Measurements from ENCODE around the gene MPST.

Gene MPST

DNA sequence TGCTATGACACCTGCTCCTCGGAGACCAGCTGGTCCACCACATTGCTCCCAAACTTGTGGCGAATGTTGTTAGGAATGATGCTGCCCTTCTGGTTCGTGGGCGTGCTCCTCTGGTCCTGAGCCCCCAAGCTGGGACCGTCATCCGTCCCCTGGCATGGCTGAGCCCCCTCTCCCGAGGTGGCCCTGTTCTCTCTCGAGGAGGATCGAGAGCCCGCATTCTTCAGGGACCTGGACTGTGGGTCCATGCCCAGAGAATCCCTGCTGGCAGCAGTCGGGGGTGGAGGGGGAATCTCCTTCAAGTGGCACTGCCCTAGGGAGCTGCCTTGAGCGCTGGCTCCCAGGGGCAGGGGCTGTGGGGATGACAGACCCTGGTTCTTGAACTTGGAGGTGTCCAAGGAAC, 17.7 kb upstream of the MPST start:
- no peak for DNase-seq

DNA sequence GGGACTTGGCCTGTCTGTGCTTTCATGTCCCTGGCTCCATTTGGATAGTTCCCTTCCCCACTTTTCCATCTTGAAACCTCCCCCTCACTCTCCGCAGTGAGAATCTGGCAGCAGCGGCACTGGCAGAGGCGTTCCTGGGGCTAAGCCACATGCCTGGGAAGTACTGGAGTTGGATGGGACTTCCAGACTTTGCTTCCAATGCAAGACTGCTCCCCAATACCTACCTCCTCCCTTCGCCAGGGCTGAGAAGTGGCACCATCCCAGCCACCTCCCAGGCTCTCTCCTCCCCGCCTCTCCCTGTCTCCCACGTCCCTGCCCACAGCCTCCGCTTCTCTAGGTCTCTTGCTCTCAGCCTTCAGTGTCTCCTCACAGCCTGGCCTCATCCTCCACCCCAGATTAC, 16.9 kb upstream of the MPST start:
- no peak for DNase-seq

DNA sequence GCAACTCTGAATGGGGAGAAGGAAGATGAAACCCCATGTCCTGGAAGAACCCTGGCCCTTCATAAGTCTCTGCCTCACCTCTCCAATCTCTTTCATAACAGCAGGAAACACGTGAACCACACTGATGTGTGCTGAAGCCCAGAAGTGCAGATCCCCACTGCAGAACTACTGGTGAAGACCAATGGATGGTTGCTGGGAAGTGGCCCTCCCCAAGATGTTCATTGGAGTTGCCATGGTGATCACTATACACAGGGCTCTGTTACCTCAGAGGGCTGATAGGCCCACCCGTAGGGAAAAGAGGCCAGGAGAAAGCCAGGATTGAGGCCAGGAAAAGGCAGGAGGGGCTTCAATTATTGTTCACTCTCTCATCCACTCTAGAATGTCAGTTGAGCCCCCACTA, 11.9 kb upstream of the MPST start:
- no peak for DNase-seq

DNA sequence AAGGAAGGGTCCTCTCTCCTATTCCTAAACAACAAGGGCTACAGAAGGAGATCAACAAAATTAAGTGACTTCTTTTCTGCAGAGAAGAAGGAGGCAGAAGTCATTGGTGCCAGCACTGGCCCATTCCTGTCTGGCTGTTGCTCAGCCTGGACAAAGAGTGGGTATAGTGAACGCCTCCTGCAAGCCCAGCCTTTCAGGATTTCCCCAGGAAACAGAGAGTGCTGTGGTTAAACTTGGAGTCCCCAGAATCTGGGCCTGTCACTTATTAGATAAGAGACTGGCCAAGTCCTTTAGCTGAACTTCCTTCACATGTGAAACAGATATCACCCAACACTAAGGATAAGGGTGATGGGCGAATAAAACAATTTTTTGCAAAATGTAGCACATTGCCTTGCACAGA, 11.2 kb upstream of the MPST start:
- DNase-seq = no peak

DNA sequence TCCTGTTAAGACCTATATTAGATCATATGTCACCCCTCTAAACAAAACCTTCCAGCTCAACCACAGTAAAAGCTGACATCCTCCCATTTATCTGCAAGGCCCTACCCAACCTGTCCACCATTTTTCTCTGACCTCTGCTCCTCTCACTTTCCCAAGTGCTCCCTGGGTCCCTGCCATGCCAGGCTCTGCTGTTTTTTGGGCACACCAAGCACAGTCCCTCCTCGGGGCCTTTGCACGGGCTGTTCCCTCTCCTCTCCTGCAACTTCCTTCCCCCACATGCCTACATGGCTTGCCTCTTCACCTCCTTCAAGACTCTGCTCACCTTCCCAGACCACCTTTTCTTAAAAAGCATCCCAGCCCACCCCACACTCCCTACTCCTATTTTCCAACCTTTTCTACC, 10.1 kb upstream of the MPST start:
- no peak for DNase-seq

DNA sequence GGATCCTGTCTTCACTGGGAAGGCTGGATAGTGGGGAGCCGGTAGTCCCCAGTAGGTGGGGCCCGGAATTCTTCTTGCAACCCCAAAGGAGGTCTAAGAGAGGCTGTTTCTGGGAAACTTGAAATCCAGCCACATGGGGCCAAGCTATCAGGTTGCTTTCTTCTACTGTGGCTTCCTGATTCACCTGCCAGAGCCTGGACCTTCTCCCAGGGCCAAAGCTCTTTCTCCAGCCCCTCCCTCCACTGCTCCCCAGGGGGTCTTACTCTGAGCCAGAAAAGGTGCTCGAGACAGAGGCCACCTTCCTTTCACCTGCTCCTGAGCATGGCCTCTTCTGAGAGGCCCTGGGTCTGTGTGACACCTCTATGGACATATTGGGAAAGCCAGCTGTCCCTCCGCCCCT, 9.4 kb upstream of the MPST start:
- DNase-seq = no peak

DNA sequence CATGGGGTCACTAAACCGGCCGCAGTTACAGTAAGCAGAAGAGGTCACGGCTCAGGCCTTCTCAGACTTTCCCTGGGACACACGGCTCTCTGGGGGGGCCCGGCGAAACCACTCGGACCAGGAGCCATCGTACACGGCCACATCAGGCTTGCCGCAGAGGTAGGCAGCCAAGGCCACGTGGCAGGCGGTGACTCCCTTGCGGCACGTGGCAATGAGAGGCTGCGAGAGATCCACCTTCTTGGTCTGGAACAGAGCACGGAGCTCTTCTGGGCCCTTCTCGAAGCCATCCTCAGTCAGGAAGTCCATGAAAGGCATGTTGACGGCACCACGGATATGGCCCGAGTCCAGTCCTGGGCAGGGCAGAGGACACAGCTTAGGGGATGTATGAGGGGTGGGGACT, 8.6 kb upstream of the MPST start:
- DNase-seq = no peak

DNA sequence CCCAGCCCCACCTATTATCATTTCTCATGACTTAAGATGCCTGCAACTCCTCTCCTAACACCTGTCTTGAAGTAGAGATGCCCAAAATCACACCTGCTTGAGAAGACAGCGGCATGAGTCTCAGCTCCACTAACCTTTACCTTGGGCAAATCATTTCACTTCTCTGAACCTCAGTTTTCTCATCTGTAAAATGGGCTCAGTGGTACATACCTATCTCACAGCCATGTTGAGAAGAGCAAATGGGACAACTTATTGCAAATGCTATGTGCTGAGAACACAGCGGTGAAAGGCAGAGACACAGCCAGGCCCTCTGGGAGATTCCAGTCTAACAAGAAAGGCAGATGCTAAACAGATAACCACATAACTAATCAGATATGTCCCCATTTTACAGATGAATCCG, 8.1 kb upstream of the MPST start:
- DNase-seq = no peak

DNA sequence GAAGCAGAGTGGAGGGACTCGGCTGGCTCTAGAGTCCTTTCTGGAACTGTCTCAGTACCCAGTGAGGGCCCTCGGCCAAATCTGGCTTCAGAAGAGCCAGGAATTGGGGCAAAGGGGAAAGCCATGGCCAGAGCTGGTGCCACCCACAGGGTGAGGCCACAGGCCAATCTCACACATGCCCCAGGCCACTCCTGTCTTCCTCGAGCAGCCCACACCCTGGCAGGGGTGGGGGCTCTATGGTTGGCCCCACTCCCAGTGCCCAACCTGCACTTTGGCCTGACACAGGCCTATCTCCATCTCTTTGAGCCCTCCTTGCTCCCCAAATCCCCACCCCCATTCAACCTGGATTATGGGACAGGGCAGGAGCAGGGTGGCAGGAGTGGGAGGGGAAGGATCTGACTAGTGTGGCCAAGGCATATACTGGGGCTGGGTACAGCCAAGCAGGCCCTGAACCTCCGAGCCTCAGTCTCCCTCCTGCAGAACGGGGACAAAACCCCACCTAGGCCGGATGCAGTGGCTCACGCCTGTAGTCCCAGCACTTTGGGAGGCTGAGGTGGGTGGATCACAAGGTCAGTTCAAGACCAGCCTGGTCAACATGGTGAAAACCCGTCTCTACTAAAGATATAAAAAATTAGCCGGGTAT, 7.2 kb upstream of the MPST start:
- no peak for DNase-seq

DNA sequence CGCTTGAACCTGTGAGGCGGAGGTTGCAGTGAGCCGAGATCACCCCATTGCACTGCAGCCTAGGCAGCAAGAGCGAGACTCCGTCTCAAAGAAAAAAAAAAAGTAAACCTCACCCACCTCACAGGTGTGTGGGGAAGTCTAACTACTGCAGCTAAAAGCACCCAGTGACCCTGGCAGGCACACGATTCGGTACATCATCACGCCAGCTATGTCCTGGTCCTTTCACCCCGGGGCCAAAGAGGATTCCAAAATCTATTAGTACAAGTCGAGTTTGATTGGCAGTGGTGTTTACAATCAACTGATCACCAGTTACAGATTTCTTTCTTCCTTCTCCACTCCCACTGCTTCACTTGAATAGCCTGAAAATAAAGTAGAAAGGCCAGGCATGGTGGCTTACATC, 6.6 kb upstream of the MPST start:
- DNase-seq = no peak

DNA sequence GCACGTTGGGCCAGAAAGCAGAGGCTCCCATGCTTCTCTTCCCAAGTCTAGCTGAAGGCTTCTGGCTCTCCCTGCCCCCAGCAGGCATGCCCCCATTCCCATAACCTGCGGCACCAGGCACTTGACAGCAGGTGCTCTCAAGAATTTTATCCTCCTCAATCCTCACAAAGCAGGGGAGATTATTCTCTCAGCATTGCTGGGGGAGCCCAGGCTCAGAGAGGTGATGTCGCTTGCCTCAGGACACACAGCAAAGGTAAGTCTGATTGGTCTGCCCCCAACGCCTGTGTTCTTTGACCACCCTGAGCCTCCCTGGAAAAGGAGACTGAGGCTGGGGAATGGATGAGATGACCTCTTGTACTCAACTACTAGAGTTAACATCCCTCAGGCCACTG, 5.1 kb upstream of the MPST start:
- no peak for DNase-seq

DNA sequence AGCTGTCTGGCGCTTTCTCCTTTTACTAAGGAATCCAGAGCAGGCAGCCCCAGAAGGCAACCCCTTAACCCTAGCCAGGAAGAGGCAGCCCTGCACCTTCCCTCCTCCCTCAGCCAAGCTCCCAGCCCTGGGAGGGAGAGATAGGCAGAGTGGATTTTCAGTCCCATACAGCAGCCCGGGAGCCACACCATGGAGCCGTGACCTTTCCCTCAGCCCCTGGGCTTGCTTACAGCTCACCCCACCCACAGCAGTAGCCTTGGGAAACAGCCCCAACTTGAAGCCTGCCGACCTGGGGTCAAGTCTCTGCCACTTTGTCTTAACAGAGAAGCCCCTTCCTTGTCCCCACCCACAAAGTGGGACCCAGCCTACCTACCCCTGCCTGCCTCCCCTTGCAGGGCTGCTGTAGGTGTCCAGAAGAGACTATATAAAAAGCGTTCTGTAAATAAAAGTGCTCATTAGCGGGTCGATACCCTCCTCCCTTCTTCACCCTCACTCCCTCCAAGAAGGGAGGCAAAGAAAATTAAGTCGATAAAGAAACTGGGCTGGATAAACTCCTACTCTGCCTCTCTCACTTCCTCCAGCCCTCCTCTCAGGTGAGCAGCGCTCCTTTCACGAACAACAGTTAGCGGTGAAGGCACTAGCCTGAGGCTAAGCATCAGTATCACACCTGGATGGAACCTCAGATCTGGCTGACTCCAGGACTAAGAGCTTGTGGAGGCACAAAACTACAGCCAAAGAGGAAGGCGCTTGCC, 4.5 kb upstream of the MPST start:
- no peak for DNase-seq

DNA sequence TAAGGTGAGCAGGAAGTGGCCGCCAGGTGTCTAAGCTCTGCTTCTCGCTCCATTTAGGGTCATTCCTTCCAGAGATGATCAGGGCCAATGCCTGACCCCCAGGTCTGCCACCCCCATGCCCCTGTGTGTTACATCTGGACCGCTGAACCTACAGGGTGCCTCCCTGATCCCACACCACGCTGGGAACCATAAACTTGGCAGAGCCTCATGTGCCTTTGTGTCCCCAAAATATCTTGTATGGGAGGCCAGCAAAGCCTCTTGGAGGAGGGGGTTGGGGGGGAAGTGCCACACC, 4.0 kb upstream of the MPST start:
- DNase-seq = no peak

DNA sequence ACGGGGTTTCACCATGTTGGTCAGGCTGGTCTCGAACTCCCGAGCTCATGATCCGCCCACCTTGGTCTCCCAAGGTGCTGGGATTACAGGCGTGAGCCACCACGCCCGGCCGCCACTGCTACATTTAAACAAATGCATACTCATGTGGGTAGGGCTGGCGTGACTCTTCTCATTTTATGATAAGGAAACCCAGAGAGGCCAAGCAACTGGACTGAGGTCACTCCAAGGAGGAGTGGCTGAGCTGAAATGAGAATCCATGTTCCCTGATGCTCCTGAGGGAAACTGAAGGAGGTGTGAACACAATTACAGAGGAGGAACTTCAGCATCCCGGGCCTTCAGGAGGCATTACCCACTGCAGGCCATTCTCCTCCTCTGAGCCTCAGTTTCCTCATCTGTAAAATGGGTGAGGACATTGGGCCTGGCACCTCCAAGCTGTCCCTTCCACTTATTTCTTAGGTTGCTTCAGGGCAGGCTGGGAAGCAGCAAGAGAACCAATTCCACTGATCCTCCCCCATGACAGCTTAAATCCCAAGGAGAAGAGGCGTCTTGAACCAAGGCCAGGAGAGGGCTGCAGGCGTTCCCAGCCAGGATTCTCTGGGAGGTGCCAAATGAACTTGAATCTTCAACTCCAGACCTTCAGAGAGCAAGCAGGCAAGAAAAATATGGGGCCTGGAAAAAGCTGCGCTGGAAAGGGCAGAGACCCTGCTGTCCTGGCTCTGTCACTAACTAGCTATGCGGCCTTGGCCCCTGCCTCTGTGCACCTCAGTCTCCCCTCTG, 3.2 kb upstream of the MPST start:
- no peak for DNase-seq

DNA sequence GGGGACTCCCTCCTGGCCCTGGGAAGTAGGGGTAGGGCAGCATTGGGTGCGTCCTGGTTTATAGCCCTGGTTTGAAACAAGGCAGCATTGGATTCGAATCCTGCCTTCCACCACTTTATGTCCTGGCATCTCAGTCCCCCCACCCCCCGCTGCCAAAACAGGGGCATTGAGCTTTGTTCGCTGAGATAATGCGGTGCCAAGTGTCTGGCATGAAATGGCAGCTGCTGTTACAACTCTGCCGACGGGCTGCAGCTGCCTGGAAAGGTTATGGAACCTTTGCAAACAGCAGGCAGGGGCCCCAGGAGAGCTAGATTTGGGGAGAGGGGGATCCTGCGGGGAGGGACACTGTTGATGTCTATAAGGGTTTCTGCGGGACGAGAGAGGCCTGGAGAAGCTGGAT, 2.2 kb upstream of the MPST start:
- no peak for DNase-seq

DNA sequence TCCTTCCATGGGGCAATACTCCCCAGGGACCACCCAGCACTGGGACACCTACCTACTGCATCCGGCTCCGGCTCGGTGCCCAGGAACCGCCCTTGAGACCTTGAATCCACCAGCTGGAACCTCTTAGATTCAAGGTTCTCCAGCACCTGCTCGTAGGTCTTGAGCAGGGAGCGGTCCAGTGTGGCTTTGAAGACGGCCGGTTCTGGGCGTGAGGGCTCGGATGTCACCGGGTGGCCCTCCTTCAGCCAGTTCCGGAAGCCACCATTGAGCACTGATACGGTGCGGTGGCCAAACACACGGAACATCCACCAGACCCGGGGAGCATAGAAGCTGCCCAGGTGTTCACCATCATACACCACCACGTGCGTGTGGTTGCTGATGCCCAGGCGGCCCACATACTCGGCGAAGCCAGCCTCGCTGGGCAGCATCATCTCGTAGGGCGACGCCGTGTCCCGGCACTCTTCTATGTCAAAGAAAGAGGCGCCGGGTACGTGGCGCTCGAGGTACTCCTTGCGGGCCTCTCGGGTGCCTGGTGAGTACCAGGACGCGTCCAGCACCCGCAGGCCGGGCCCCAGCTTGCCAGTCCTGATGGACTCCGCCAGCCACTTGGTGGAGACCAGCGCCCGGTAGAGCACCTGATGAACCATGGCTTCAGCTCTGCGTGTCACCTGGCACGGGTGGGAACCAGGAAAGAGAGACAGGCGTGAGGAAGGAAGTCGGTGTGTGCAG, 1.3 kb upstream of the MPST start:
- no peak for DNase-seq

DNA sequence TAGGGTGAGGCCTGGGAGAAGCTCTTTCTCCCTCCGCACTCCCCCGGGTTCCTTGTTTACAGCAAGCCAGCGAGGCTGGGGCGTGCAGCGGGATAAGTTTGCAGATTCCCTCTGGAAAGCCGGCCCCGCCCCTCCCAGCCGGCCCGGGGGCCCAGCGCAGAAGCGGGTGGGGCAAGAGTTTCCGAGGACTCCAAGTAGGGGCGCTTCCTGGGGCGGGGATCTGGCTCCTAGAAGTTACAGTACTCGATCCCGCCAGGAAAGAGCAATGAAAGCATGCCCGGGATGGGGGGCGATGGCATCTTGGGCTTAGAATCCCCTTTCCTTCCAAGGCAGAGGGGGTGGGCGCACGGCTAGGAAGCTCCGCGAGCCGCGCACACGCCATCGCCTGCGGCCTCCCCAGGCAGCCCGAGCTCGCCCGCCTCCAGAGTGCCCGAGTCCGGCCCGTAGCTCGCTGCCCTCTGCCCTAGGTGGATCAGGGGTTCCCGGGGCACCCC, 680 bp upstream of the MPST start:
- no peak for DNase-seq

DNA sequence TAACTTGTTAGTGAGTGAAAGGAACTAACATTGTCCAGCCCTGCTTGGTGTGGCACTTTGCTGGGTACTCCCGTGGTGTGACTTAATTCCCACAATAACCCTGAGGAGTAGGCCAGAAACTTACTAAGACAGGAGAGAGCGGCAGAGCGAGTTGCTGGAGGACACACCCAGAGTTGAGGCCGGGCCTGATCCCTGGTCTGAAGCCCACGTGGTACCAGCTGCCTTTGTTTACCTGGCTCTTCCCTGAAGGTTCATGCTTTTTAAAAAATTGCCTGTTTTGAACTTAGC, 594 bp downstream of the MPST start:
- DNase-seq = peak in 1 of 2 experiments; percentile 11

DNA sequence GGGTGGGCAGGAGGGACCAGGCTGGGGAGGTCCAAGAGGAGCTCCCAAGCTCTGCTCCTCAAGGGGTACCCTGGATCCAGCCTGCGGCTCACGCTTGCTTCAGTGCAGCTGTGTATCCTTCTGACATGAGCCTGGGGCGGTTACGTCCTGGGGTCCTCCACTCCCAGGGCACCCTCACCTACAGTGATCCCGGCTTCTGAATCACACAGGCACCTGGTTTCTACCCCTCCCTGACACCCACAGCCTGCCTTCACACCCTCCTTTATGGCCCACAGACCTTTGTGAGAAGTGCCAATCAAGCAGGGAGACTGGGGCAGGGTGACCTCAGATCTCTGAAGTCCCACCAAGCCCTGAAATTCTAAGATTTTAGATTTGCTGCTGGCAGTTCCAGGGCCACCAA, 1.5 kb downstream of the MPST start:
- DNase-seq = no peak

DNA sequence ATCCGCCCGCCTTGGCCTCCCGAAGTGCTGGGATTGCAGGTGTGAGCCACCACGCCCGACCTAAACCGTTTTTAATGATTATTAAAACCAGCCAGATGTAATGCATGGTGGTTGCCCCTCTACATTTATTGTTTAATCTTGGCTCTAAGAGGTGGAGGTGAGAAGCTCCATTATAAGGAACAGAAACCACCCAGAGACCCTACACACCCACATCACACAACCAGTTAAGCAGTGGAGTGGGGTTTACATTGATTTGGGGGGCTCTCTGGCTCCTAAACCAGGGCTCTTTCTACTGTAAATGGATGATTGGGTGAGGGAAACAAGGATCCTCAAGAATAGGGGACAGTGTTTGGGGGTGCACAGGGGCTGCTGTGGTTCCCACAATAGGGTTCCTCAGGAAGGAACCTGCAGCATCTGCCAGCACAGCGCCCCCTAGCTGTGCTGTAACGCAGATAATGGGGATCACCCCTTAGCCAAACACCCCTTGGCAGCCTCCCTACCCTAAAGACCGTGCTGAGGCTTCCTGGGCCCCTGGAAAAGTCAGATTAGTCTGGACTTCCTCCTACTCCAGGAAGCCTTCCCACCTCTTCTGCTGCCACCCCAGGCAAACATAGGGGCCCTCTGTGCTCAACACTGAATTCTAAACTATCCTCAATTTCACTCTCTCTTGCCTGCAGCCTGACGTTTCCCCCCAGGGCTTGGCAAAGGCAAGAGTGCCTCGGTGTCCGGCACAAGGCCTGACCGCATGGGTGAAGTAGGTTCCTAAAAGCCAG, 2.4 kb downstream of the MPST start:
- no peak for DNase-seq

DNA sequence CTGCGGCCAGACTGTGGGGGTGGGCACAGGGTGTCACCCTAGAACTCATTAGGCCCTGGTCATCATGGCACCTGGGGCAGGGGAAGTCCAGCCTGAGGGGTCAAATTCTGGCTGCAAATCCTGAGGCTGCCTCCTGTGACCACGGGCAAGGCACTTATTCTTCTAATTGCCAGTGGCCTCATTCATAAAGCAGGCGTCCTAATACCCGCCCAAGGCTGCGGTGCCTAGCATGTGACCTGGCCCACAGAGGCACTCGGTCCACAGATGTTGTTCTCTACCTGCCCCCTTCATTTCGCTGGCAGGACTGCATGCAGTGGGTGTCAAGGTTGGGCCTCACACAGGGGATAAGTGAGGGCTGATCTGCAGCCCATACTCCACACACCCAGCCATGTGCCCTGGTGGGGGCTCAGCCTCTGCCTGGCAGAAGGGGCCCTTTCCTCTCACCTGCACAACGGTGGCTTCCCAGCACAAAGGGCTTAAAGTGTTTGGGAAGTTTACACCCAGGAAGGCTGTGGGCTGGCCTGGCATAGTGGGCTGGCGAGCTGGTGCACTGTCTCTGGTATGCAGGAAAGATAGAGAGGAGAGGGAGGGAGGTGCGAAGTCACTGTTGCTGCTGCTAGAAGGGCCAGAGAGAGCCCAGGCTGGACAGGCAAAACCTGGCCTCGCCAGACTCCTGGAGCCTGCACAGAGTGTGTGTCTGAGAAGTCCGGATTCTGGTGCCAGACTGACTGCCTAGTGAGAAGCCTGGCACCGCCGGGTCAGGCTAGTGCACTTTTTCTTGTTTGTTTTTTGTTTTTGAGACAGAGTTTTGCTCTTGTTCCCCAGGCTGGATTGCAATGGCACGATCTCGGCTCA, 3.2 kb downstream of the MPST start:
- DNase-seq = no peak

DNA sequence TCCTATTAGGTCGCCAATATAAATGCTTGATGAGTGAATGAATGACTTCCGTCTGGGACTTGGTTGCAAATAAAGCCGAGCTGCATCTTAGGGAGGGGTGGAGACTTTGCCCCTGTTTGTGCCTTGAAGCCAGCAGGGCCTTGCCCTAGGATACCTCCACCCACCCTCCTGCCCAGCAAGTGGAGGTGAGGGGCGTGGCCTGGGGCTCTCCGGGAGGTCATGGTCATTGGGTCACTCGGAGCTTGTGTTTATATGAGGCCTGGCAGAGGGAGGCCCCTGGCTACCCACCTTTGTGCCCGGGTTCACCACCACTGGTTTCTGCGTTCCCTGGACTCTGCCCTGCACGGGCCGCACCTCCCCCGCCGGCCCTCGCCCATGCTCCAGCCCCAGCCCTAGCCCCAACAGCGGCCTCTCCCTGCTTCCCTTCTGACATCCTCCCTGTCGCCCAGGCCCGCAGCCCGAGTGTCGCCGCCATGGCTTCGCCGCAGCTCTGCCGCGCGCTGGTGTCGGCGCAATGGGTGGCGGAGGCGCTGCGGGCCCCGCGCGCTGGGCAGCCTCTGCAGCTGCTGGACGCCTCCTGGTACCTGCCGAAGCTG, 4.3 kb downstream of the MPST start:
- DNase-seq = no peak
